Neural cell (in vitro differentiated cells): ENCODE data around the gene RPS6KC1. TPM values are rescaled to one million over a fixed set of nuclear protein-coding genes. Genes with fewer than 3 reads are reported as not detected.

Experiments used
- H2AFZ ChIP-seq: fragments of 200-600, 300-800 bp; sonication (generic), shearing (Covaris generic); 2 replicates; pipeline ENCODE4 v1.6.0; 2014; ENCODE audit warnings: low read depth, mild to moderate bottlenecking, antibody characterized with exemption, low read length, moderate library complexity
- H3F3A ChIP-seq: fragments of 200-600 bp; shearing (Covaris generic); 2 replicates; pipeline ENCODE4 v1.6.1; 2016; ENCODE audit warnings: mild to moderate bottlenecking, moderate library complexity, mixed read lengths, antibody characterized with exemption, low read length; ENCODE audit not compliant: insufficient read depth, poor library complexity, severe bottlenecking
- H3K27ac ChIP-seq: fragments of 200-600, 300-800 bp; sonication (generic), shearing (Covaris generic); 2 replicates; pipeline ENCODE4 v1.5.1; 2014; ENCODE audit warnings: mild to moderate bottlenecking, low read length, moderate library complexity
- H3K27me3 ChIP-seq: fragments of 300-800, 200-600 bp; sonication (generic), shearing (Covaris generic); 2 replicates; pipeline ENCODE4 v1.6.0; 2014; ENCODE audit warnings: mild to moderate bottlenecking, low read depth, low read length, moderate library complexity; ENCODE audit not compliant: insufficient read depth
- H3K36me3 ChIP-seq: fragments of 300-800, 200-600 bp; sonication (generic), shearing (Covaris generic); 2 replicates; pipeline ENCODE4 v1.5.1; 2014; ENCODE audit warnings: mild to moderate bottlenecking, antibody characterized with exemption, low read length, moderate library complexity; ENCODE audit not compliant: insufficient read depth
- H3K4me2 ChIP-seq: fragments of 300-800, 200-600 bp; sonication (generic), shearing (Covaris generic); 2 replicates; pipeline ENCODE4 v1.6.0; 2014; ENCODE audit warnings: mild to moderate bottlenecking, low read length
- H3K4me3 ChIP-seq: fragments of 300-800, 200-600 bp; sonication (generic), shearing (Covaris generic); 2 replicates; pipeline ENCODE4 v1.5.1; 2014; ENCODE audit warnings: mild to moderate bottlenecking, low read length, moderate library complexity
- H3K79me2 ChIP-seq: fragments of 200-600 bp; shearing (Covaris generic); replicated peaks from 2 replicates; pipeline ENCODE4 v1.6.0; 2014; ENCODE audit warnings: mild to moderate bottlenecking, low read length, moderate library complexity; ENCODE audit not compliant: insufficient read depth
- H3K9ac ChIP-seq: fragments of 300-800, 200-600 bp; sonication (generic), shearing (Covaris generic); 2 replicates; pipeline ENCODE4 v1.6.1; 2016; ENCODE audit warnings: mild to moderate bottlenecking, low read length, mixed read lengths
- H3K9me2 ChIP-seq: fragments of 200-600 bp; shearing (Covaris generic); 2 replicates; pipeline ENCODE4 v1.6.1; 2016; ENCODE audit warnings: mild to moderate bottlenecking, low read length, mixed read lengths; ENCODE audit not compliant: insufficient read depth
- H3K9me3 ChIP-seq: fragments of 200-600, 300-800 bp; sonication (generic), shearing (Covaris generic); 2 replicates; pipeline ENCODE4 v1.6.1; 2016; ENCODE audit warnings: mild to moderate bottlenecking, mixed run types, low read length, moderate library complexity, mixed read lengths
- H4K20me1 ChIP-seq: fragments of 200-600 bp; shearing (Covaris generic); 2 replicates; pipeline ENCODE4 v1.6.1; 2016; ENCODE audit warnings: mild to moderate bottlenecking, mixed run types; ENCODE audit not compliant: insufficient read depth
- CTCF ChIP-seq: fragments of 450-650 bp; IDR thresholded peaks from 2 replicates; pipeline ENCODE4 v1.5.1; 2014; ENCODE audit warnings: antibody characterized with exemption, mild to moderate bottlenecking, moderate library complexity; ENCODE audit not compliant: poor library complexity, severe bottlenecking
- EP300 ChIP-seq: fragments of 450-650 bp; conservative IDR thresholded peaks from 2 replicates; pipeline ENCODE4 v1.6.1; 2014; ENCODE audit warnings: antibody characterized with exemption, mild to moderate bottlenecking, moderate library complexity; ENCODE audit not compliant: poor library complexity, severe bottlenecking
- EZH2 ChIP-seq: fragments of 200-600, 300-800 bp; shearing (Covaris generic), sonication (generic); IDR thresholded peaks from 2 replicates; pipeline ENCODE4 v1.6.1; 2014; ENCODE audit warnings: antibody characterized with exemption, low read length, borderline replicate concordance, mild to moderate bottlenecking; ENCODE audit not compliant: insufficient read depth, poor library complexity, severe bottlenecking
- MXI1 ChIP-seq: fragments of 450-650 bp; conservative IDR thresholded peaks from 2 replicates; pipeline ENCODE4 v1.6.1; 2014; ENCODE audit warnings: antibody characterized with exemption, mild to moderate bottlenecking; ENCODE audit not compliant: poor library complexity, severe bottlenecking
- POLR2AphosphoS5 ChIP-seq: IDR thresholded peaks from 2 replicates; pipeline ENCODE4 v1.6.1; 2012
- RAD21 ChIP-seq: fragments of 450-650 bp; conservative IDR thresholded peaks from 2 replicates; pipeline ENCODE4 v1.6.1; 2014; ENCODE audit warnings: antibody characterized with exemption, mild to moderate bottlenecking, moderate library complexity
- REST ChIP-seq: IDR thresholded peaks from 2 replicates; pipeline ENCODE4 v1.6.1; 2012; ENCODE audit warnings: borderline replicate concordance
- SMC3 ChIP-seq: fragments of 450-650 bp; conservative IDR thresholded peaks from 2 replicates; pipeline ENCODE4 v1.6.1; 2014; ENCODE audit warnings: antibody characterized with exemption, mild to moderate bottlenecking, moderate library complexity; ENCODE audit not compliant: poor library complexity
- TAF1 ChIP-seq: IDR thresholded peaks from 2 replicates; pipeline ENCODE4 v1.6.1; 2012; ENCODE audit warnings: low read depth
- polyA plus RNA-seq: library from polyadenylated mRNA; depleted of rRNA; stranded (reverse); fragments of >200 nt; gene quantifications from 2 replicates; pipeline ENCODE4 v1.2.3, GENCODE V29; 2014

Gene RPS6KC1
- polyA plus RNA-seq, 1 donor from 2014 or later, result 28.1 TPM

- no peak overlapping the region for H2AFZ ChIP-seq
- H3K9me2 ChIP-seq, result no peaks in the 10 kb centered on the region
- no peak overlapping the region for H3K4me3 ChIP-seq
- H3K27me3 ChIP-seq, result no peaks in the 10 kb centered on the region
- H3K4me2 ChIP-seq, result no peak overlapping the region
- no peaks in the 10 kb centered on the region for H4K20me1 ChIP-seq
- no peaks in the 10 kb centered on the region for H3K9me3 ChIP-seq
- H3K79me2 ChIP-seq, result peaks cover 8% of the 10 kb centered on the region
- no peak overlapping the region for H3K27ac ChIP-seq
- TF ChIP-seq EZH2 (no peak), TAF1 (no peak), EP300 (no peak), REST (no peak), POLR2AphosphoS5 (no peak), MXI1 (no peak), SMC3 (no peak), CTCF (no peak), RAD21 (no peak)
- no peak overlapping the region for H3K9ac ChIP-seq
- no peaks in the 10 kb centered on the region for H3K36me3 ChIP-seq
- no peaks in the 10 kb centered on the region for H3F3A ChIP-seq
Measured at GRCh38 chr1:213066363-213066762, 15.3 kb downstream of the RPS6KC1 start.

- Histone ChIP-seq H3K4me3 (no peak overlapping the region), H3K9me3 (no peaks in the 10 kb centered on the region), H3K79me2 (peaks cover 4% of the 10 kb centered on the region), H3F3A (no peaks in the 10 kb centered on the region), H3K4me2 (no peak overlapping the region), H3K27me3 (no peaks in the 10 kb centered on the region), H3K9ac (no peak overlapping the region), H2AFZ (no peak overlapping the region), H3K9me2 (no peaks in the 10 kb centered on the region), H4K20me1 (no peaks in the 10 kb centered on the region), H3K36me3 (no peaks in the 10 kb centered on the region), H3K27ac (no peak overlapping the region)
- TF ChIP-seq EZH2 (no peak), RAD21 (no peak), EP300 (no peak), SMC3 (no peak), MXI1 (no peak), POLR2AphosphoS5 (no peak), REST (no peak), TAF1 (no peak), CTCF (no peak)
Measured at GRCh38 chr1:213067352-213067751, 16.3 kb downstream of the RPS6KC1 start.
